ENCODE data around the gene FOXP3. TPM values are rescaled to one million over a fixed set of nuclear protein-coding genes. Genes with fewer than 3 reads are reported as not detected.

Gene FOXP3
- total and polyA plus RNA-seq, 2 donors (not counting 1 experiment from before 2014, with no cell fraction given), result under 0.01 TPM; not detected in 1

DNA sequence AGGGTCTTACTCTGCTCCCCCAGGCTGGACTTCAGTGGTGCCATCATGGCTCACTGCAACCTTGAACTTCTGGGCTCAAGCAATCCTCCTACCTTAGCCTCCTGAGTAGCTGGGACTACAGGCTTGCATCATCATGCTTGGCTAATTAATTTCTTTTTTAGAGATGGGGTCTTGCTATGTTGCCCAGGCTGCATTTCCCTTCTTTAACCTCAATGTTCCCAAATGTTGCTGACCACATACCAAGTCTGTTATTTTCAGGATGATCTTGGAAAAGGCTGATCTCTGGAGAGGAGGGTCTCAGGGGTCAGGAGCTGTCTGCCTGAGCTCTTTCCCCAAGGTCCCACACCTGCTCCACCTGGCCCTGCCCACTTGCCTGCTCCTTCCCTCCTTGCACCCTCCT, 44.4 kb downstream of the FOXP3 start:
- Histone ChIP-seq H3K27me3 (ENCODE audit: control insufficient read depth, insufficient read depth, low read length) (no peaks in the 10 kb centered on the region), H3K27ac (ENCODE audit: insufficient read depth, low read length) (no peak overlapping the region), H3K9me3 (ENCODE audit: control insufficient read depth, insufficient read depth, low read depth, low read length) (no peaks in the 10 kb centered on the region), H3K36me3 (ENCODE audit: control insufficient read depth, insufficient read depth, low read length) (no peaks in the 10 kb centered on the region), H4K20me1 (ENCODE audit: control insufficient read depth, extremely low read depth, insufficient read depth, low read length) (no peaks in the 10 kb centered on the region), H3K4me1 (ENCODE audit: control insufficient read depth, extremely low read depth, insufficient read depth, low read length) (no peaks in the 10 kb centered on the region), H3K4me2 (ENCODE audit: extremely low read depth, insufficient read depth, low read length) (no peak overlapping the region), H3K4me3 (replicated peaks in 1 of 4; ENCODE audit: control extremely low read depth in 1 of 4, insufficient read depth in 1 of 4, low read depth in 3 of 4, low read length in 4 of 4) (no peak overlapping the region), H3K79me2 (ENCODE audit: control insufficient read depth, insufficient read depth, low read length) (no peaks in the 10 kb centered on the region), H2AFZ (ENCODE audit: low read length) (no peak overlapping the region), H3K9ac (ENCODE audit: insufficient read depth, low read length) (no peak overlapping the region)
- DNase-seq (ENCODE audit: low read depth in 2 of 2), result no peak
- no peak for TF ChIP-seq EZH2 (IDR thresholded peaks at IDR 0.05; ENCODE audit: low read length, missing control alignments)
- TF ChIP-seq, protein P1, sequence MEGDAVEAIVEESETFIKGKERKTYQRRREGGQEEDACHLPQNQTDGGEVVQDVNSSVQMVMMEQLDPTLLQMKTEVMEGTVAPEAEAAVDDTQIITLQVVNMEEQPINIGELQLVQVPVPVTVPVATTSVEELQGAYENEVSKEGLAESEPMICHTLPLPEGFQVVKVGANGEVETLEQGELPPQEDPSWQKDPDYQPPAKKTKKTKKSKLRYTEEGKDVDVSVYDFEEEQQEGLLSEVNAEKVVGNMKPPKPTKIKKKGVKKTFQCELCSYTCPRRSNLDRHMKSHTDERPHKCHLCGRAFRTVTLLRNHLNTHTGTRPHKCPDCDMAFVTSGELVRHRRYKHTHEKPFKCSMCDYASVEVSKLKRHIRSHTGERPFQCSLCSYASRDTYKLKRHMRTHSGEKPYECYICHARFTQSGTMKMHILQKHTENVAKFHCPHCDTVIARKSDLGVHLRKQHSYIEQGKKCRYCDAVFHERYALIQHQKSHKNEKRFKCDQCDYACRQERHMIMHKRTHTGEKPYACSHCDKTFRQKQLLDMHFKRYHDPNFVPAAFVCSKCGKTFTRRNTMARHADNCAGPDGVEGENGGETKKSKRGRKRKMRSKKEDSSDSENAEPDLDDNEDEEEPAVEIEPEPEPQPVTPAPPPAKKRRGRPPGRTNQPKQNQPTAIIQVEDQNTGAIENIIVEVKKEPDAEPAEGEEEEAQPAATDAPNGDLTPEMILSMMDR (conservative IDR thresholded peaks at IDR 0.05 in 1 of 2, IDR thresholded peaks at IDR 0.05 in 1 of 2; ENCODE audit: low read depth in 1 of 2, low read length in 2 of 2), result no peak

DNA sequence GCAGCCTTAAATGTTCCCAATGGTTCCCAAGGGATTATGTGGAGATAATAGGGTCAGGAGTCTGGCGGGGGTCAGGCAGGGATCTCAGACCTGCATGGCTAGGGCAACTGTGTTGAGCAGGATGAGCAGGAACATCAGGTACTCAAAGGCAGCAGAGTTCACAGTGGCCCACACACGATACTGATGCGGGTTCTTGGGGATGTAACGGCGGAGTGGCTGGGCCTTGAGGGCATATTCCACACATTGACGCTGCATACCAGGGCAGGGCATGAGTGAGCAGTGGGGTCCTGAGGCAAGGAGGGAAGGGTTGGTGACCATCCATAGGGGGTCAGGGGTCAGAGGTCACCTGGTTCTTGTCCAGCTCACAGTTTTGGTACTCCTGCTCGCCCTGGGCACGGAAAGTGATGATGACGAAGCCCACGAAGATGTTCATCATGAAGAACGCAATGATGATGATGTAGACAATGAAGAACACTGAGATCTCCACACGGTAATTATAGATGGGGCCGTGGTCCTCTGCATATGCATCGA, 49.4 kb downstream of the FOXP3 start:
- Histone ChIP-seq H3K36me3 (ENCODE audit: control insufficient read depth, insufficient read depth, low read length) (no peaks in the 10 kb centered on the region), H4K20me1 (ENCODE audit: control insufficient read depth, extremely low read depth, insufficient read depth, low read length) (no peaks in the 10 kb centered on the region), H2AFZ (ENCODE audit: low read length) (no peak overlapping the region), H3K4me2 (ENCODE audit: extremely low read depth, insufficient read depth, low read length) (no peak overlapping the region), H3K4me3 (replicated peaks in 1 of 4; ENCODE audit: control extremely low read depth in 1 of 4, insufficient read depth in 1 of 4, low read depth in 3 of 4, low read length in 4 of 4) (no peak overlapping the region), H3K9me3 (ENCODE audit: control insufficient read depth, insufficient read depth, low read depth, low read length) (no peaks in the 10 kb centered on the region), H3K4me1 (ENCODE audit: control insufficient read depth, extremely low read depth, insufficient read depth, low read length) (no peaks in the 10 kb centered on the region), H3K9ac (ENCODE audit: insufficient read depth, low read length) (no peak overlapping the region), H3K79me2 (ENCODE audit: control insufficient read depth, insufficient read depth, low read length) (no peaks in the 10 kb centered on the region), H3K27ac (ENCODE audit: insufficient read depth, low read length) (no peak overlapping the region), H3K27me3 (ENCODE audit: control insufficient read depth, insufficient read depth, low read length) (no peaks in the 10 kb centered on the region)
- DNase-seq (ENCODE audit: low read depth in 2 of 2), result no peak
- no peak for TF ChIP-seq EZH2 (IDR thresholded peaks at IDR 0.05; ENCODE audit: low read length, missing control alignments)
- TF ChIP-seq, protein P1 (conservative IDR thresholded peaks at IDR 0.05 in 1 of 2, IDR thresholded peaks at IDR 0.05 in 1 of 2; ENCODE audit: low read depth in 1 of 2, low read length in 2 of 2), result no peak

- no peak overlapping the region for H3K27ac ChIP-seq (ENCODE audit: insufficient read depth, low read length)
- no peaks in the 10 kb centered on the region for H3K4me1 ChIP-seq (ENCODE audit: control insufficient read depth, extremely low read depth, insufficient read depth, low read length)
- H3K9me3 ChIP-seq (ENCODE audit: control insufficient read depth, insufficient read depth, low read depth, low read length), result no peaks in the 10 kb centered on the region
- no peaks in the 10 kb centered on the region for H3K27me3 ChIP-seq (ENCODE audit: control insufficient read depth, insufficient read depth, low read length)
- no peak overlapping the region for H2AFZ ChIP-seq (ENCODE audit: low read length)
- H3K4me2 ChIP-seq (ENCODE audit: extremely low read depth, insufficient read depth, low read length), result no peak overlapping the region
- DNase-seq (ENCODE audit: low read depth in 2 of 2), result no peak
- no peak overlapping the region for H3K9ac ChIP-seq (ENCODE audit: insufficient read depth, low read length)
- H3K79me2 ChIP-seq (ENCODE audit: control insufficient read depth, insufficient read depth, low read length), result no peaks in the 10 kb centered on the region
- no peaks in the 10 kb centered on the region for H4K20me1 ChIP-seq (ENCODE audit: control insufficient read depth, extremely low read depth, insufficient read depth, low read length)
- no peak for TF ChIP-seq EZH2 (IDR thresholded peaks at IDR 0.05; ENCODE audit: low read length, missing control alignments)
- TF ChIP-seq, protein P1 (conservative IDR thresholded peaks at IDR 0.05 in 1 of 2, IDR thresholded peaks at IDR 0.05 in 1 of 2; ENCODE audit: low read depth in 1 of 2, low read length in 2 of 2), result no peak
- no peak overlapping the region for H3K4me3 ChIP-seq (replicated peaks in 1 of 4; ENCODE audit: control extremely low read depth in 1 of 4, insufficient read depth in 1 of 4, low read depth in 3 of 4, low read length in 4 of 4)
- H3K36me3 ChIP-seq (ENCODE audit: control insufficient read depth, insufficient read depth, low read length), result no peaks in the 10 kb centered on the region
These were observed 50.1 kb downstream of the FOXP3 start for GRCh38 chrX:49214416-49214815.
